ENCODE data around the gene HNRNPR.

GRCh38 chr1:23371987-23372880 lies 28.1 kb upstream of the HNRNPR start:
- TF ChIP-seq, protein P1, sequence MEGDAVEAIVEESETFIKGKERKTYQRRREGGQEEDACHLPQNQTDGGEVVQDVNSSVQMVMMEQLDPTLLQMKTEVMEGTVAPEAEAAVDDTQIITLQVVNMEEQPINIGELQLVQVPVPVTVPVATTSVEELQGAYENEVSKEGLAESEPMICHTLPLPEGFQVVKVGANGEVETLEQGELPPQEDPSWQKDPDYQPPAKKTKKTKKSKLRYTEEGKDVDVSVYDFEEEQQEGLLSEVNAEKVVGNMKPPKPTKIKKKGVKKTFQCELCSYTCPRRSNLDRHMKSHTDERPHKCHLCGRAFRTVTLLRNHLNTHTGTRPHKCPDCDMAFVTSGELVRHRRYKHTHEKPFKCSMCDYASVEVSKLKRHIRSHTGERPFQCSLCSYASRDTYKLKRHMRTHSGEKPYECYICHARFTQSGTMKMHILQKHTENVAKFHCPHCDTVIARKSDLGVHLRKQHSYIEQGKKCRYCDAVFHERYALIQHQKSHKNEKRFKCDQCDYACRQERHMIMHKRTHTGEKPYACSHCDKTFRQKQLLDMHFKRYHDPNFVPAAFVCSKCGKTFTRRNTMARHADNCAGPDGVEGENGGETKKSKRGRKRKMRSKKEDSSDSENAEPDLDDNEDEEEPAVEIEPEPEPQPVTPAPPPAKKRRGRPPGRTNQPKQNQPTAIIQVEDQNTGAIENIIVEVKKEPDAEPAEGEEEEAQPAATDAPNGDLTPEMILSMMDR (conservative IDR thresholded peaks at IDR 0.05; ENCODE audit: low read length) = no peak
- no peak for TF ChIP-seq EZH2phosphoT487 (IDR thresholded peaks at IDR 0.05; ENCODE audit: borderline replicate concordance)

Measured in Loucy (cell line).